SU-DHL-6 (cell line): ENCODE results near the gene DIP2C.

Experiments
- CTCF ChIP-seq: fragments of 200-600 bp; sonication (generic); IDR thresholded peaks from one replicate; pipeline ENCODE4 v1.5.1; 2017; ENCODE audit warnings: antibody characterized with exemption, mild to moderate bottlenecking, low read length, moderate library complexity; ENCODE audit not compliant: insufficient read depth, poor library complexity, severe bottlenecking
- EZH2phosphoT487 ChIP-seq: fragments of 200-600 bp; sonication (generic), shearing (Covaris generic); conservative IDR thresholded peaks from 2 replicates; pipeline ENCODE4 v1.6.1; 2018; ENCODE audit warnings: mild to moderate bottlenecking, antibody characterized with exemption, low read length, moderate library complexity, mixed read lengths

- no peak for TF ChIP-seq CTCF
- TF ChIP-seq EZH2phosphoT487, result no peak
Observed at GRCh38 chr10:412109-412508, 277.4 kb downstream of the DIP2C start.
